ENCODE results near the gene ZNF792.

Gene ZNF792

DNA sequence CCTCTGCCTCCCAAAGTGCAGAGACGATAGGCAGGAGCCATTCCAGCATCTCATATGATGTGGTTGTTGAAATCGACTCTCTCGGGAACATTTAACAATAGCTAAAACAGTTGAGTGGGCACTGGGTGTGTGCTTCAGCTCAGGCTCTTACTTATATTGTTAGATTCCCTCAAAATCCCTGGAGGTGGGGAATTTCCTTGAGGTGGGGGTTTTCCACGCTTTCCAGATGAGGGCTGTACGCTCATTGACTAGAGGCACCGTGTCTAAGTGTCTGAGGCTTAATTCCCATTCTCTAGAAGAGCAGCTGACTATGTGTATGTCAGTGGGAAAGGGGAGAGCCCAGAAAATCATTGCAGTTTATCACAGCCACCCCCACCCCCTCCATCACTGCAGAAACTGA is 25.3 kb upstream of the ZNF792 start:
- H3K9ac ChIP-seq (ENCODE audit: low read length in 5 of 5) = no peak overlapping the region
- no peaks in the 10 kb centered on the region for H3K9me3 ChIP-seq (ENCODE audit: control insufficient read depth in 5 of 5, low read length in 5 of 5)
- no peaks in the 10 kb centered on the region for H3K27me3 ChIP-seq (ENCODE audit: control insufficient read depth in 5 of 5, insufficient read depth in 4 of 5, low read length in 5 of 5)
- no peaks in the 10 kb centered on the region for H3K36me3 ChIP-seq (ENCODE audit: control insufficient read depth in 5 of 5, insufficient read depth in 5 of 5, low read length in 5 of 5)
- H3K27ac ChIP-seq (ENCODE audit: low read depth, low read length) = no peak overlapping the region
- peaks cover 1 to 19% (median 14%) of the 10 kb centered on the region in 5 donors for H3K4me1 ChIP-seq (ENCODE audit: control insufficient read depth in 5 of 5, insufficient read depth in 5 of 5, low read length in 5 of 5)
- H3K4me3 ChIP-seq (ENCODE audit: low read depth in 1 of 5, low read length in 5 of 5) = no peak overlapping the region

DNA sequence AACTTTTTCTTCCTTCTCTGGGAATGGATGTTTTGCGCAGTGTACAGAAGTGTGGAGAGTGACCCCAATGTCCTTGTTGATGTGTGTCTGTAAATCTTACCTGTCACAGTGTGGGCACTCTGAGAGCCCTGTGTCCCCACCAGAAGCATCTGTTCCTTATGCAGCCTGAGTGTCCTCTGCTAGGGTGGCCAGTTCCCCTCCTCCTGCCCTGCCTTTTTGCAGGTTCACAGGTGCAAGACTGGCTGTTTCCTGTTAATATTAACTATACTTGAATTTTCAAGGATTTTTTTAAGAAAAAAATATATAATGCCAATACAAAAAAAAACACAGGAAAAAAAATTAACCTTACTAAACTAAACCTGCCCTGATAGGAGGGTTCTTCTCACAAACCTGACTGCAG is 24.1 kb upstream of the ZNF792 start:
- H3K27me3 ChIP-seq (ENCODE audit: control insufficient read depth in 5 of 5, insufficient read depth in 4 of 5, low read length in 5 of 5) = no peaks in the 10 kb centered on the region
- H3K4me1 ChIP-seq (ENCODE audit: control insufficient read depth in 5 of 5, insufficient read depth in 5 of 5, low read length in 5 of 5) = peaks cover 1 to 16% (median 11%) of the 10 kb centered on the region in 5 donors
- H3K9ac ChIP-seq (ENCODE audit: low read length in 5 of 5) = no peak overlapping the region
- no peaks in the 10 kb centered on the region for H3K9me3 ChIP-seq (ENCODE audit: control insufficient read depth in 5 of 5, low read length in 5 of 5)
- no peak overlapping the region for H3K27ac ChIP-seq (ENCODE audit: low read depth, low read length)
- H3K4me3 ChIP-seq (ENCODE audit: low read depth in 1 of 5, low read length in 5 of 5) = no peak overlapping the region
- no peaks in the 10 kb centered on the region for H3K36me3 ChIP-seq (ENCODE audit: control insufficient read depth in 5 of 5, insufficient read depth in 5 of 5, low read length in 5 of 5)

DNA sequence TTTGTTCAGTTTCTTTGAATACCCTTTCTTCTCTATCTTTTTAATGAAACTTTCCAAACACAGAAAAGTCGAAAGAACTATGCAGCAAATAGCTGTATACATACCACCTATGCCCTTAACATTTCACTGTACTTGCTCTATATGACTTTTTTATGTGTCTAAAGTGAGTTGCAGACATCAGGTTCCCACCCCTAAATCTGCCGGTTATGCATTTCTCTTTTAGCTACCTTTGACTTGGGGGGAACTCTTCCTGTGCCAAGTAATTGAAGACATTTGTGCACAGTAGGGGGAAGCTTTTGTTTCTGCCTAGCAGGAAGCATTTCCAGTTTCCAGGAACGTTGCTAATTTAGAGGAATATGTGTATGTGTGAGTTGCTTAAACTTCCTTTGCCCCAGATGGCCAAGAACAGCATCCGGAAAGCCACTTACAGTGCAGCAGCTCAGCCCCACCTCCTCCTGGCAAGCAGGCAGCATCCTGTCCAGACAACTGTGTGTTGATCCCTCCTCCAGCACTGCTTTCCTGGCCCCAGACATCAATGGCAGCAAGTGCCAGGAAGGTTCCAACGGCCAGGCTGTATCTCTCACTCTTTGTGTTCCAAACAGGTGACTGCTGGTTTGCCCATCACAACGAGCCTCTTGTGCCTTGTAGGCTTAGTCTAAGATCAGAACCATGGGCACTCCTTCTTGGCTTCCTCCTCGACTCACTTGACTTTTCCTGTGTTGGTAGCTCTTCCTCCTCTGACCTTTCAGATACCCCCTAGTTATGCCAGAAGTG is 21.4 kb upstream of the ZNF792 start:
- H3K9me3 ChIP-seq (ENCODE audit: control insufficient read depth in 5 of 5, low read length in 5 of 5) = no peaks in the 10 kb centered on the region
- H3K4me3 ChIP-seq (ENCODE audit: low read depth in 1 of 5, low read length in 5 of 5) = peak overlapping the region in 4 of 5 donors; percentile 6 to 28 (median 16)
- peak overlapping the region; percentile 73 for H3K27ac ChIP-seq (ENCODE audit: low read depth, low read length)
- no peaks in the 10 kb centered on the region for H3K27me3 ChIP-seq (ENCODE audit: control insufficient read depth in 5 of 5, insufficient read depth in 4 of 5, low read length in 5 of 5)
- H3K4me1 ChIP-seq (ENCODE audit: control insufficient read depth in 5 of 5, insufficient read depth in 5 of 5, low read length in 5 of 5) = peaks cover 1 to 16% (median 11%) of the 10 kb centered on the region in 5 donors
- peak overlapping the region in 1 of 5 donors; percentile 49 for H3K9ac ChIP-seq (ENCODE audit: low read length in 5 of 5)
- no peaks in the 10 kb centered on the region for H3K36me3 ChIP-seq (ENCODE audit: control insufficient read depth in 5 of 5, insufficient read depth in 5 of 5, low read length in 5 of 5)

DNA sequence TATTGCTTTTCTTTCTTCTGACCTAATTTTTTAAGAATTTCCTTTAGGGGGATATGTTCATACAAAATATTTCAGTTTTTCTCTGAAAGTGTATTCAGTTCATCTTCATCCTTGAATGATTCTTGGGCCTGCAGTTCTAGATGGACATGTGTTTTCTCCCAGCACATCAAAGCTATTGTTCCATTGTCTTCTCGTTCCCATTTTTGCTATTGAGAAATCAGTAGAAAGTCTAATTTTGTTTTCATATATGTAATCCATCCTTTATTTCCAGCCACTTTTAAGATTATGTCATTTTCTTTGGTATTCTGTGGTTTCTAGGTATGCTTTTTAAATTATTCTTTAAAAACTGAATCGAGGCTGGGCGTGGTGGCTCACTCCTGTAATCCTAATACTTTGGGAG is 20.3 kb upstream of the ZNF792 start:
- H3K36me3 ChIP-seq (ENCODE audit: control insufficient read depth in 5 of 5, insufficient read depth in 5 of 5, low read length in 5 of 5) = no peaks in the 10 kb centered on the region
- no peaks in the 10 kb centered on the region for H3K27me3 ChIP-seq (ENCODE audit: control insufficient read depth in 5 of 5, insufficient read depth in 4 of 5, low read length in 5 of 5)
- H3K9ac ChIP-seq (ENCODE audit: low read length in 5 of 5) = peak overlapping the region in 1 of 5 donors; percentile 17
- H3K4me3 ChIP-seq (ENCODE audit: low read depth in 1 of 5, low read length in 5 of 5) = no peak overlapping the region
- peaks cover 1 to 16% (median 11%) of the 10 kb centered on the region in 5 donors for H3K4me1 ChIP-seq (ENCODE audit: control insufficient read depth in 5 of 5, insufficient read depth in 5 of 5, low read length in 5 of 5)
- H3K9me3 ChIP-seq (ENCODE audit: control insufficient read depth in 5 of 5, low read length in 5 of 5) = no peaks in the 10 kb centered on the region
- no peak overlapping the region for H3K27ac ChIP-seq (ENCODE audit: low read depth, low read length)

DNA sequence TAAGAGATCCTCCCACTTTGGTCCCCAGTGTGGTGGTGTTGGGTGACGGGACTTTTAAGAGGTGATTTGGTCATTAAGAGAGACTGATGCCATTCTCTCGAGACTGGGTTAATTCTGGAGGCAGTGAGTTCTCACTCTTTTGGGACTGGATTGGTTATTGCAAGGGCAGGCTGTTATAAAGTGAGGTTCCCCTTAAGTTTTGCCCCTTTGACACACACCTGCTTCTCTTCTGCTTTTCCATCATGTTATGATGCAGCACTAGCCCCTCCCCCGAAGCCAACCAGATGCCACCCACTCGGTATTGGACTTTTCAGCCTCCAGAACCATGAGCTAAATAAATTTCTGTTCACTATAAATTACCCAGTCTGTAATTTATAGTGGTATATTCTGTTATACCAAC is 19.8 kb upstream of the ZNF792 start:
- Histone ChIP-seq H3K9me3 (ENCODE audit: control insufficient read depth in 5 of 5, low read length in 5 of 5) (no peaks in the 10 kb centered on the region), H3K4me3 (ENCODE audit: low read depth in 1 of 5, low read length in 5 of 5) (no peak overlapping the region), H3K9ac (ENCODE audit: low read length in 5 of 5) (no peak overlapping the region), H3K27me3 (ENCODE audit: control insufficient read depth in 5 of 5, insufficient read depth in 4 of 5, low read length in 5 of 5) (no peaks in the 10 kb centered on the region), H3K36me3 (ENCODE audit: control insufficient read depth in 5 of 5, insufficient read depth in 5 of 5, low read length in 5 of 5) (no peaks in the 10 kb centered on the region), H3K4me1 (ENCODE audit: control insufficient read depth in 5 of 5, insufficient read depth in 5 of 5, low read length in 5 of 5) (peaks cover 1 to 16% (median 11%) of the 10 kb centered on the region in 5 donors), H3K27ac (ENCODE audit: low read depth, low read length) (no peak overlapping the region)

DNA sequence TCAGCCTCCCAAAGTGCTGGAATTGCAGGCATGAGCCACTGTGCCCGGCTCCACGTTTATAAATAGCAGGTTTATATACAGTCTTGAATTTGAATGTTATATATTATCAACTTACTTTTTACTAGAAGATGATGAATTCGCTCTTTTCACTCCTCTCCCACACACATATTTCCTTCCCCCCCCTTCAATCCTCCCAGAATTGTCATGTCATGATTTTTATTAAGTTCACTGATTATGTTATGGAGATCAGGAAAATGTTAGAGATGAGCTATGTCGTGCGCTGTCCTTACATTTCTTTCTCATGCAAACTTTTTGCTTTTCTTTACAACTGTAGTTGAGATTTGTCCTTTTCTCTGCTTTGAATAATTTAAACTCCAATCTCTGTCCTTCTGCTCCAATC is 18.2 kb upstream of the ZNF792 start:
- Histone ChIP-seq H3K27ac (ENCODE audit: low read depth, low read length) (no peak overlapping the region), H3K9ac (ENCODE audit: low read length in 5 of 5) (no peak overlapping the region), H3K4me1 (ENCODE audit: control insufficient read depth in 5 of 5, insufficient read depth in 5 of 5, low read length in 5 of 5) (peaks cover 1 to 16% (median 11%) of the 10 kb centered on the region in 5 donors), H3K9me3 (ENCODE audit: control insufficient read depth in 5 of 5, low read length in 5 of 5) (no peaks in the 10 kb centered on the region), H3K4me3 (ENCODE audit: low read depth in 1 of 5, low read length in 5 of 5) (no peak overlapping the region), H3K36me3 (ENCODE audit: control insufficient read depth in 5 of 5, insufficient read depth in 5 of 5, low read length in 5 of 5) (no peaks in the 10 kb centered on the region), H3K27me3 (ENCODE audit: control insufficient read depth in 5 of 5, insufficient read depth in 4 of 5, low read length in 5 of 5) (no peaks in the 10 kb centered on the region)

DNA sequence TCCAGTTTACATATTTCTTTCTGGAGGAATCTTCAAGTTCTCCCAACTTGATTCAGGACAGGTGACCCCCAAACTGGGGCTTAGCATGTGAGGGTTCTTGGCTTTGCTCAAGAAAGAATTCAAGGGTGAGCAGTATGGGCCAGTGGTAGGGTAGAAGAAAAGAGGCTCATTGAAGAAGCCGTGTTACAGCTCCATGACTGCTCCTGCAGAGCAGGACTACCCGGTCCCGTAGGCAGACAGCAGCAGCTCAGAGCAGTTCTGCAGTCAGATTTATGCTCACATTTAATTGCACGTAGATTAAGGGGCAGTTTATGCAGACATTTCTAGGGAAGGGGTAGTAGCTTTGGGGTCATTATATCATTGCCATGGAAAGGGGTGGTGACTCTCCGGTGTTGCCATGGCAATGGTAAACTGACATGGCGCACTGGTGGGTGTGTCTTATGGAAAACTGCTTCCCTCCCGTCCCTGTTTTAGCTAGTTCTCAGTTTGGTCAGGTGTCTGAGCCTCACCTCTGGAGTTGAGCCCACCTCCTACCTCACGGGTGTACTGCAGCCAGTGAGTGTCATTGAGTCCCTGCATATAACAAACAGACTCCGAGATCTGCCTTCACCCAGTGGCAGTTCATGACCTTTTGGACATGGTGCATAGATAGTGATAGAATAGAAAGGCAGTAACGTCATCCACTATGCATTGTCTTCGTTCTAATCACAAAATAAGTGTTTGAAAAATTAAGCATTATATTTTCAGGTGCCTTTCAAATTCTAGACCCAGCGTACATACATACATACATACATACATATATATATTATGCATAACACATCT is 16.0 kb upstream of the ZNF792 start:
- Histone ChIP-seq H3K36me3 (ENCODE audit: control insufficient read depth in 5 of 5, insufficient read depth in 5 of 5, low read length in 5 of 5) (no peaks in the 10 kb centered on the region), H3K4me1 (ENCODE audit: control insufficient read depth in 5 of 5, insufficient read depth in 5 of 5, low read length in 5 of 5) (peaks cover under 1 to 4% (median 1%) of the 10 kb centered on the region in 5 donors), H3K27ac (ENCODE audit: low read depth, low read length) (no peak overlapping the region), H3K4me3 (ENCODE audit: low read depth in 1 of 5, low read length in 5 of 5) (no peak overlapping the region), H3K9me3 (ENCODE audit: control insufficient read depth in 5 of 5, low read length in 5 of 5) (peaks cover 0 to 7% (median 6%) of the 10 kb centered on the region in 5 donors), H3K27me3 (ENCODE audit: control insufficient read depth in 5 of 5, insufficient read depth in 4 of 5, low read length in 5 of 5) (no peaks in the 10 kb centered on the region), H3K9ac (ENCODE audit: low read length in 5 of 5) (no peak overlapping the region)

DNA sequence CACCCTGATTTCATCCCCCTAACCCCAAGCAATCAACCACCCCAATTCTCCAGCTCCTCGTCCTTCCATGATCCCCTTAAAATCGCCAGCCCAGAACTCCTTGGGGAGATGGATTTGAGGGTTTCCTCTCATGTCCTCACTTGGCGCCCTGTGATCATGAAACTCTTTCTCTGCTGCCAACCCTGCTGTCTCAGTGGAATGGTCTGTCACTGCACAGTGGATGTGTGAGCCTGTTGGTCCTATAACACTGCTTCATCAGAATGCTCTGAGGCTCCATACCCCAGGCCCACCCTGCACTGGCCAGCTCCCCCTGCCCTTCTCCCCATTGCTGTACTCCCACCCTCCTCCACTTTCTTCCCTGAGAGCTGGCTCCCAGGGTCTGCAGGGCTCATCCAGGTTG is 12.6 kb upstream of the ZNF792 start:
- no peak overlapping the region for H3K27ac ChIP-seq (ENCODE audit: low read depth, low read length)

DNA sequence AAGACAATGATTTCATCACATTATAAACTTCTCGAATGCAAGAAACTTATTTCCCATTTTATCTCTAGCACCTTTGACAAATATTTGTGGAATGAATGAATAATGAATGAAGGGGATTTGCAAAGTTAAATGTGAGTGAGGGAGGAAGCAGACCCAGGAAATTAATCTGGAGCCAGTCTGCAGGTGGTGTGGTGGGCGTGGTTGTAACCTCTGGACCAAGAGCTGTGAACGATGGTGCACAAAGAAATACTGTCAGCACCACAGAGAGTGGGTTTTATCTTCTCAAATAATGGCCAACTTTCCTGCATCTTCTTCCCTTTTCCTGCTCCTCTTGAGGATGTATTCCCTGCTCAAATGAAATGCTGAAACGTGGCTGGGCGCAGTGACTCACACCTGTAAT is 11.0 kb upstream of the ZNF792 start:
- no peak overlapping the region for H3K4me3 ChIP-seq (ENCODE audit: low read depth in 1 of 5, low read length in 5 of 5)
- peaks cover 0 to 7% (median 6%) of the 10 kb centered on the region in 5 donors for H3K9me3 ChIP-seq (ENCODE audit: control insufficient read depth in 5 of 5, low read length in 5 of 5)
- no peak overlapping the region for H3K9ac ChIP-seq (ENCODE audit: low read length in 5 of 5)
- no peaks in the 10 kb centered on the region for H3K36me3 ChIP-seq (ENCODE audit: control insufficient read depth in 5 of 5, insufficient read depth in 5 of 5, low read length in 5 of 5)
- H3K27me3 ChIP-seq (ENCODE audit: control insufficient read depth in 5 of 5, insufficient read depth in 4 of 5, low read length in 5 of 5) = no peaks in the 10 kb centered on the region
- H3K27ac ChIP-seq (ENCODE audit: low read depth, low read length) = no peak overlapping the region
- peaks cover 2 to 18% (median 11%) of the 10 kb centered on the region in 5 donors for H3K4me1 ChIP-seq (ENCODE audit: control insufficient read depth in 5 of 5, insufficient read depth in 5 of 5, low read length in 5 of 5)

More for the DNA sequence above, 12.6 kb upstream of the ZNF792 start:
- Histone ChIP-seq H3K9ac (ENCODE audit: low read length in 5 of 5) (no peak overlapping the region), H3K4me3 (ENCODE audit: low read depth in 1 of 5, low read length in 5 of 5) (no peak overlapping the region), H3K4me1 (ENCODE audit: control insufficient read depth in 5 of 5, insufficient read depth in 5 of 5, low read length in 5 of 5) (peaks cover 2 to 18% (median 11%) of the 10 kb centered on the region in 5 donors), H3K36me3 (ENCODE audit: control insufficient read depth in 5 of 5, insufficient read depth in 5 of 5, low read length in 5 of 5) (no peaks in the 10 kb centered on the region), H3K9me3 (ENCODE audit: control insufficient read depth in 5 of 5, low read length in 5 of 5) (peaks cover 0 to 7% (median 6%) of the 10 kb centered on the region in 5 donors), H3K27me3 (ENCODE audit: control insufficient read depth in 5 of 5, insufficient read depth in 4 of 5, low read length in 5 of 5) (no peaks in the 10 kb centered on the region)

DNA sequence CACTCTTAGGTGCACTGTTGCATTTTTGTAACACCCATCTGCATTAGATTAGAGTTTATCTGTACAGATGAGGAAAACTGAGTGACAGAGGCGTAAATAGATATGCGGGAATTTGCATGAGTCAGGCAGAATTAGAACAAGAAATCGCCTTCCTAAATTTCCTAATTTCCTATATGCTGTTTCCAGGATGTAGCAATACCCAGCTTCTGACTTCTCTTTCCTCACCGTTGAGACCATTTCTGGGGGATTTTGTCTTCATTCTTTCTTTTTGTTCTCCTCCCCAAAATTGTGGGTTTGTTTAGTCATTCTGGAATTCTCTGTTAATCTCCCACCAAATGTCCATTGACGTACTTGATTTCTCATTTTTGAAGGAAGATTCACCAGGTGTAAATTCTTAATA is 10.6 kb upstream of the ZNF792 start:
- no peak overlapping the region for H3K4me3 ChIP-seq (ENCODE audit: low read depth in 1 of 5, low read length in 5 of 5)
- peaks cover 2 to 18% (median 11%) of the 10 kb centered on the region in 5 donors for H3K4me1 ChIP-seq (ENCODE audit: control insufficient read depth in 5 of 5, insufficient read depth in 5 of 5, low read length in 5 of 5)
- no peak overlapping the region for H3K27ac ChIP-seq (ENCODE audit: low read depth, low read length)
- no peak overlapping the region for H3K9ac ChIP-seq (ENCODE audit: low read length in 5 of 5)
- peaks cover 0 to 7% (median 6%) of the 10 kb centered on the region in 5 donors for H3K9me3 ChIP-seq (ENCODE audit: control insufficient read depth in 5 of 5, low read length in 5 of 5)
- H3K36me3 ChIP-seq (ENCODE audit: control insufficient read depth in 5 of 5, insufficient read depth in 5 of 5, low read length in 5 of 5) = no peaks in the 10 kb centered on the region
- H3K27me3 ChIP-seq (ENCODE audit: control insufficient read depth in 5 of 5, insufficient read depth in 4 of 5, low read length in 5 of 5) = no peaks in the 10 kb centered on the region
